Psoas muscle (tissue), 8 donors: ENCODE data around the gene OPA3. TPM values are rescaled to one million over a fixed set of nuclear protein-coding genes. Genes with fewer than 3 reads are reported as not detected.

Source experiments
- ATAC-seq, 4 donors: fragments of 200-7000 bp; cut with Tn5 transposase; one replicate each; pipeline ENCODE4 v1.9.1; 2020; ENCODE audit warnings: moderate library complexity in 3 of 4, mild to moderate bottlenecking in 2 of 4
- DNase-seq, 2 donors: peaks; one replicate each; pipeline ENCODE4 v3.0.0-alpha.2; 2020
- H3K27ac ChIP-seq: fragments of 200-600 bp; one replicate; pipeline ENCODE4 v1.8.0; 2022
- H3K27me3 ChIP-seq, 3 donors: fragments of 200-600 bp in 1 of 3; one replicate each; pipeline versions ENCODE4 v1.6.1 to v1.8.0; 2013 to 2022; ENCODE audit warnings: low read length in 2 of 3, mild to moderate bottlenecking in 2 of 3, moderate library complexity in 1 of 3; ENCODE audit not compliant: insufficient read depth in 3 of 3
- H3K36me3 ChIP-seq, 2 donors: fragments of 200-600 bp in 1 of 2; one replicate each; pipeline versions ENCODE4 v1.6.1 to v1.8.0; 2013 to 2022; ENCODE audit warnings: low read depth in 1 of 2, mild to moderate bottlenecking in 1 of 2, moderate library complexity in 1 of 2; ENCODE audit not compliant: insufficient read depth in 1 of 2
- H3K4me1 ChIP-seq: fragments of 200-600 bp; one replicate; pipeline ENCODE4 v1.8.0; 2022
- H3K4me3 ChIP-seq: fragments of 200-600 bp; one replicate; pipeline ENCODE4 v1.8.0; 2022; ENCODE audit warnings: mild to moderate bottlenecking
- H3K9me3 ChIP-seq: fragments of 200-600 bp; one replicate; pipeline ENCODE4 v1.8.0; 2022
- WGBS, 3 donors: extraction: QIAGEN DNeasy Blood & Tissue Kit; methylation state at CpG; one replicate each; pipeline versions ENCODE4 v1.1.6 to v1.1.7; 2013; 5-methylcytosine and 5-hydroxymethylcytosine counted together
- intact Hi-C, 2 donors: fragments of 100-400 bp; cut with DNase I; formaldehyde crosslinking; loops; one replicate each; pipeline versions ENCODE4 v1.11.0 to v1.14.2; 2022
- polyA plus RNA-seq, 3 donors: library from polyadenylated mRNA; stranded (reverse); fragments of 200-250 nt; gene quantifications; one replicate each; pipeline ENCODE4 v1.2.3, GENCODE V29; 2013
- total RNA-seq, 4 donors: library from RNA; stranded (reverse); fragmentation: NEBNext Ultra II Directional in 2 of 4; extraction: Animal tissue kit (Norgen Biotek cat#: 25700) in 2 of 4; gene quantifications; one replicate each; pipeline versions ENCODE4 v1.2.1 to v1.2.4, GENCODE V29; 2021 to 2023
- TF ChIP-seq, protein P1 (sequence below): fragments of 200-600 bp; IDR thresholded peaks from one replicate; pipeline ENCODE4 v1.8.0; 2022; ENCODE audit warnings: antibody characterized with exemption
- donor health status: healthy with polysubstance abuse.
- donor health status: DM: no; HTN: no; CAD: no; lungs with moderate emphysema.
- donor health status: Bipolar disorder and iron deficiency.
- donor health status: healthy.
- donor health status: DM: yes; HTN: yes; CAD: no.
- donor health status: DM: no; HTN: no; CAD: no.
- donor health status: DM: no; HTN: no; CAD: no.
- donor health status: DM: yes; HTN: yes; CAD: no.

The OPA3 gene
- total and polyA plus RNA-seq, 7 donors = 9.1 to 27.6 (median 15.8) TPM

- Histone ChIP-seq H3K27ac (no peak overlapping the region), H3K36me3 (peaks cover 8 to 37% of the 10 kb centered on the region in 2 donors), H3K4me3 (no peak overlapping the region), H3K27me3 (peaks cover 0 to 23% (median 4%) of the 10 kb centered on the region in 3 donors), H3K4me1 (peaks cover 7% of the 10 kb centered on the region), H3K9me3 (no peaks in the 10 kb centered on the region)
- 72 to 74% (median 73%) methylated on average over 15 of the region's 15 CpGs for WGBS, 3 donors
- ATAC-seq = no peak
- DNase-seq = peak in 1 of 2 donors; percentile 22
- TF ChIP-seq, protein P1, sequence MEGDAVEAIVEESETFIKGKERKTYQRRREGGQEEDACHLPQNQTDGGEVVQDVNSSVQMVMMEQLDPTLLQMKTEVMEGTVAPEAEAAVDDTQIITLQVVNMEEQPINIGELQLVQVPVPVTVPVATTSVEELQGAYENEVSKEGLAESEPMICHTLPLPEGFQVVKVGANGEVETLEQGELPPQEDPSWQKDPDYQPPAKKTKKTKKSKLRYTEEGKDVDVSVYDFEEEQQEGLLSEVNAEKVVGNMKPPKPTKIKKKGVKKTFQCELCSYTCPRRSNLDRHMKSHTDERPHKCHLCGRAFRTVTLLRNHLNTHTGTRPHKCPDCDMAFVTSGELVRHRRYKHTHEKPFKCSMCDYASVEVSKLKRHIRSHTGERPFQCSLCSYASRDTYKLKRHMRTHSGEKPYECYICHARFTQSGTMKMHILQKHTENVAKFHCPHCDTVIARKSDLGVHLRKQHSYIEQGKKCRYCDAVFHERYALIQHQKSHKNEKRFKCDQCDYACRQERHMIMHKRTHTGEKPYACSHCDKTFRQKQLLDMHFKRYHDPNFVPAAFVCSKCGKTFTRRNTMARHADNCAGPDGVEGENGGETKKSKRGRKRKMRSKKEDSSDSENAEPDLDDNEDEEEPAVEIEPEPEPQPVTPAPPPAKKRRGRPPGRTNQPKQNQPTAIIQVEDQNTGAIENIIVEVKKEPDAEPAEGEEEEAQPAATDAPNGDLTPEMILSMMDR = no peak
- intact Hi-C loops = loop anchor here in 1 of 2 donors (2.0 kb wide), 1 partner anchor 41 kb away; no protein-coding TSS in a partner anchor
Measured at GRCh38 chr19:45527731-45528130, 56.9 kb downstream of the OPA3 start.

GRCh38 chr19:45526971-45527370 is 57.6 kb downstream of the OPA3 start:
- intact Hi-C loops = loop anchor here in 1 of 2 donors (2.0 kb wide), 1 partner anchor 42 kb away; no protein-coding TSS in a partner anchor
- WGBS, 3 donors = 83 to 96% (median 83%) methylated on average over 4 of the region's 4 CpGs
- no peaks in the 10 kb centered on the region for H3K9me3 ChIP-seq
- peaks cover 9 to 43% of the 10 kb centered on the region in 2 donors for H3K36me3 ChIP-seq
- TF ChIP-seq, protein P1 = no peak
- H3K4me3 ChIP-seq = no peak overlapping the region
- H3K4me1 ChIP-seq = peaks cover 7% of the 10 kb centered on the region
- H3K27me3 ChIP-seq = peaks cover 0 to 23% (median 4%) of the 10 kb centered on the region in 3 donors
- DNase-seq (peak in 1 of 2 donors; percentile 43), ATAC-seq (no peak)
- H3K27ac ChIP-seq = no peak overlapping the region

DNA sequence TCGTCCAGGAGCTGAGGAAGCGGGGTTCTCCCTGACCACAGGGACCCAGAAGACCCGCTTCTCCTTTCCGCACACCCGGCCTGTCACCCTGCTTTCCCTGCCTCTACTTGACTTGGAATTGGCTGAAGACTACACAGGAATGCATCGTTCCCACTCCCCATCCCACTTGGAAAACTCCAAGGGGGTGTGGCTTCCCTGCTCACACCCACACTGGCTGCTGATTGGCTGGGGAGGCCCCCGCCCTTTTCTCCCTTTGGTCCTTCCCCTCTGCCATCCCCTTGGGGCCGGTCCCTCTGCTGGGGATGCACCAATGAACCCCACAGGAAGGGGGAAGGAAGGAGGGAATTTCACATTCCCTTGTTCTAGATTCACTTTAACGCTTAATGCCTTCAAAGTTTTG is 58.5 kb downstream of the OPA3 start:
- Histone ChIP-seq H3K27ac (no peak overlapping the region), H3K36me3 (peaks cover 9 to 50% of the 10 kb centered on the region in 2 donors), H3K9me3 (no peaks in the 10 kb centered on the region), H3K27me3 (peaks cover 0 to 23% (median 4%) of the 10 kb centered on the region in 3 donors), H3K4me1 (peaks cover 7% of the 10 kb centered on the region), H3K4me3 (no peak overlapping the region)
- intact Hi-C loops = loop anchor here in 1 of 2 donors (2.0 kb wide), 1 partner anchor 43 kb away; no protein-coding TSS in a partner anchor
- TF ChIP-seq, protein P1 = no peak
- 61 to 74% (median 65%) methylated on average over 9 of the region's 9 CpGs for WGBS, 3 donors
- peak; percentile 71 to 88 for DNase-seq
- ATAC-seq = peak in 3 of 4 donors; percentile 41 to 54 (median 50)

- peak in 3 of 4 donors; percentile 11 to 47 (median 17) for ATAC-seq
- Histone ChIP-seq H3K4me1 (peaks cover 7% of the 10 kb centered on the region), H3K36me3 (peaks cover 15 to 65% of the 10 kb centered on the region in 2 donors), H3K9me3 (no peaks in the 10 kb centered on the region), H3K27ac (no peak overlapping the region), H3K27me3 (peaks cover 0 to 10% (median 4%) of the 10 kb centered on the region in 3 donors), H3K4me3 (no peak overlapping the region)
- intact Hi-C loops = loop anchor here (5.0 kb wide), 1 partner anchor 33 kb away; no protein-coding TSS in a partner anchor
- DNase-seq = peak in 1 of 2 donors; percentile 29
- TF ChIP-seq, protein P1 = no peak
- 49 to 63% (median 62%) methylated on average over 15 of the region's 15 CpGs for WGBS, 3 donors
Measured at GRCh38 chr19:45524575-45525129, 60.0 kb downstream of the OPA3 start.
